Measurements from ENCODE around the gene COL4A4. TPM values are rescaled to one million over a fixed set of nuclear protein-coding genes. Genes with fewer than 3 reads are reported as not detected.

Gene COL4A4
- total RNA-seq, 1 donor from 2014 or later, result 8.9 TPM

DNA sequence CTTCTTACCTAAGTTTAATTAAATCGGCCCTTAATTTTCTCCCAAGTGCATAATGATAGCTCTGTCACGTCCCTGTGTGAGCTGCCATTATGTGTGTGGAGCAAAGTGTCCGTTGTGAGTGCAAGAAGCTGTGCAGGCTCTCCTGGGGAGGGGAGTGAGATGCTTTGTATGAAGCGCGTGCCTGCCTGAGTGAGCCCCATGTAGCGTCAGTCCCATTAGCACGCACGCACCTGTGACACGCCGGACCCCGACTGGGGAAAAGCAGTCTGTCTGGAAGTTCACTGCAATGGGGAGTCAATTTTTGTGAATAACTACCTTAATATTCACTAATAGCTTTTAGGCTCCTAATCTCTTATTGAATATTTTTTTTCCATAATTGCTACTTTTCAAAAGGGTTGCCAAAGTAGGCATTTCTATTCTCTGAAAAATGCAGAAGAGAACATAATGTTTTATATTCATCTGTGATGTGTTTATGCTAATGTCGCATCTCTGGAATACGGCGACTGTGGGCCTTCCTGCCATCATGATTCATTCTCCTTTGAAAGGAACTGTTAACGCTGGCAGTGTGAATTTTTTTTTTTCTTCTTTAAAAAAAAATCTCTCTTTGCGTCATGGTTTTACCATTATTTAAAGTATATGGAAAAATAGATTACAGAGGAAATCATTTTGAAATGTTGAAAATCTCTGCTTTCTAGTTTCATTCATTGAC, 157.7 kb downstream of the COL4A4 start:
- no peaks in the 10 kb centered on the region for H3K4me1 ChIP-seq

DNA sequence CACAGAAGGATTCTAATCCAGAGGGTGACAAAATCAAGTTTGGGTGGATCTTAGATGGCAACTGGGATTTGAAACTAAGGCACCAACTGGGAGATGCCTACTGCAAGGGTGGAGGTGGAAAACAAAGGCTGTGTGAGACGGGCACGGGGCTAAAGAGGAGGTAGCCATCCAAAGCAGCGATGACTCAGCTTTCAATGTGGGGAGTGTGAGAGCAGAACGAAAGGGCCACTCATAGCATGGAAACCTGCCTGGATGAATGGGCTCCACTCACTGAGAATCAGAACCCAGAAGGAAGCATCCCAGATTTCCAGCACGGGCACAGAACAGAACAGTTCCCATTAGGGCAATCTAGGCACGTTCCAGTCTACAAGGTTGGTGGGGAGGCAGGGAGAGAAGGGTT, 159.5 kb downstream of the COL4A4 start:
- TF ChIP-seq, protein P1, sequence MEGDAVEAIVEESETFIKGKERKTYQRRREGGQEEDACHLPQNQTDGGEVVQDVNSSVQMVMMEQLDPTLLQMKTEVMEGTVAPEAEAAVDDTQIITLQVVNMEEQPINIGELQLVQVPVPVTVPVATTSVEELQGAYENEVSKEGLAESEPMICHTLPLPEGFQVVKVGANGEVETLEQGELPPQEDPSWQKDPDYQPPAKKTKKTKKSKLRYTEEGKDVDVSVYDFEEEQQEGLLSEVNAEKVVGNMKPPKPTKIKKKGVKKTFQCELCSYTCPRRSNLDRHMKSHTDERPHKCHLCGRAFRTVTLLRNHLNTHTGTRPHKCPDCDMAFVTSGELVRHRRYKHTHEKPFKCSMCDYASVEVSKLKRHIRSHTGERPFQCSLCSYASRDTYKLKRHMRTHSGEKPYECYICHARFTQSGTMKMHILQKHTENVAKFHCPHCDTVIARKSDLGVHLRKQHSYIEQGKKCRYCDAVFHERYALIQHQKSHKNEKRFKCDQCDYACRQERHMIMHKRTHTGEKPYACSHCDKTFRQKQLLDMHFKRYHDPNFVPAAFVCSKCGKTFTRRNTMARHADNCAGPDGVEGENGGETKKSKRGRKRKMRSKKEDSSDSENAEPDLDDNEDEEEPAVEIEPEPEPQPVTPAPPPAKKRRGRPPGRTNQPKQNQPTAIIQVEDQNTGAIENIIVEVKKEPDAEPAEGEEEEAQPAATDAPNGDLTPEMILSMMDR (IDR thresholded peaks at IDR 0.05; ENCODE audit: borderline replicate concordance), result no peak
- H3K9me3 ChIP-seq (replicated peaks), result no peaks in the 10 kb centered on the region
- peaks cover 16% of the 10 kb centered on the region for H3K36me3 ChIP-seq
- H3K27ac ChIP-seq (replicated peaks), result no peak overlapping the region
- H3K27me3 ChIP-seq (ENCODE audit: low read depth), result no peaks in the 10 kb centered on the region
- DNase-seq, result no peak
- intact Hi-C loops (cut with micrococcal nuclease), result no loop called here
- H3K4me1 ChIP-seq, result no peaks in the 10 kb centered on the region
- H3K4me3 ChIP-seq, result no peak overlapping the region

More for the DNA sequence above, 157.7 kb downstream of the COL4A4 start:
- no peaks in the 10 kb centered on the region for H3K9me3 ChIP-seq (replicated peaks)
- H3K36me3 ChIP-seq, result peaks cover 14% of the 10 kb centered on the region
- TF ChIP-seq, protein P1 (IDR thresholded peaks at IDR 0.05; ENCODE audit: borderline replicate concordance), result no peak
- no peak overlapping the region for H3K27ac ChIP-seq (replicated peaks)
- no peak overlapping the region for H3K4me3 ChIP-seq
- intact Hi-C loops (cut with micrococcal nuclease), result no loop called here
- no peaks in the 10 kb centered on the region for H3K27me3 ChIP-seq (ENCODE audit: low read depth)
- no peak for DNase-seq

DNA sequence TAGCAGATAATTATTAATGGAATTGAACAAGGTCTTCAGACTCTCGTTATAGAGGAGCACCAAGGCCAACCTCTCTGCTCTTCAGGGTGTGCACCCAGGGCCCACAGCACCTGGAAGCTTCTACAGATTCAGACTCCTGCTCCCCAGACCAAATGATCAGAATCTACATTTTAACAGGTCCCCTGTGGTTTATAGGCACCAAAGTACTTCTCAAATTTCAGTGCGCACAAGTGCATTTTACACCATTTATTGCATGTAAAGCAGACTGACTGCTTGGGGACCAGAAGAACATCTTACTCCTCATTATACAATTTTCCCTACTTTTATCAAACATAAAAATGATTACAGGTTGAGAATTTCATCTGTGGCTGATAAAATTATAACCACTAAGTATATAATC, 163.9 kb downstream of the COL4A4 start:
- H3K4me1 ChIP-seq, result no peaks in the 10 kb centered on the region
- DNase-seq, result no peak
- intact Hi-C loops (cut with micrococcal nuclease), result no loop called here
- no peak overlapping the region for H3K4me3 ChIP-seq
- no peak overlapping the region for H3K27ac ChIP-seq (replicated peaks)
- H3K27me3 ChIP-seq (ENCODE audit: low read depth), result no peaks in the 10 kb centered on the region
- TF ChIP-seq, protein P1 (IDR thresholded peaks at IDR 0.05; ENCODE audit: borderline replicate concordance), result no peak
- peaks cover 31% of the 10 kb centered on the region for H3K36me3 ChIP-seq
- H3K9me3 ChIP-seq (replicated peaks), result no peaks in the 10 kb centered on the region

DNA sequence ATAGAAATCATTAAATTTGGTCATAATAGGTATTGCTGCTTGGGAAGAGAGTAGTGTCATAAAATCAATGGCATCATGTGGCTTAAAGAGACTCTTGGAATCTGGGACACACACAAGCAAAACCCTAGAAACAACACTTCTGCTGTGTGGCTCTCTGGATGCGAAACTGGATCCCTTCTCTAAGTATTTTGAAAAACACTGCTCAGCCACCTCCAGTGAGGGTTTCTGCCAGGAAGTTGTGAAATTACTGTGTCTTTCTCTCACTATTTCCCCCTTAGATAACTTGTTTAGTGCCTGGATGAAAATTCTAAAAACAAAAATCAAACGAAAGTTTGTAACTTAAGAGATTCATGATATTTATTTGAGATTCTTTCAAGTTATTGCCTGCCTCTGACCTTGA, 164.3 kb downstream of the COL4A4 start:
- Histone ChIP-seq H3K4me3 (no peak overlapping the region), H3K36me3 (peaks cover 28% of the 10 kb centered on the region), H3K9me3 (replicated peaks) (no peaks in the 10 kb centered on the region), H3K4me1 (no peaks in the 10 kb centered on the region), H3K27me3 (ENCODE audit: low read depth) (no peaks in the 10 kb centered on the region), H3K27ac (replicated peaks) (no peak overlapping the region)
- intact Hi-C loops (cut with micrococcal nuclease), result no loop called here
- DNase-seq, result no peak
- TF ChIP-seq, protein P1 (IDR thresholded peaks at IDR 0.05; ENCODE audit: borderline replicate concordance), result no peak

DNA sequence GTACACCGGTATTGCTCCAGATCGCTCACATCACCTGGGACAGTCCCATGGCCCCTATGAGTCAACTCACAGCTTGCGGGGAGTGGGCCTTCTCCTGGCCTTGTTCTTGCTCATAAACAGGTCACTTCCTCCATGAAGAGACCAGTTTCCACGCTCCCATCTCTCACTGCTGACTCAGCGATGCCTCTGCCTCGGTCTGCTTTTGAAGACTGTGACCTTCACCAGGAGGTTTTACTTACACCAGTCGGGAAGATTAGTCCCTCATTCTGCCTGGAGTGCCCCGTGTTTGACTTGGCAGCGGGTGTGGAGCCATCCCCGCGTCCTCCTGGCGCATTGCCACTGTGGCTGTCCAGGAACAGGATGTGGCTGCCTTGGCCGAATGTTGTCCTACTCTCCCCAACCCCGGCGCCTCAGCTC, 168.4 kb downstream of the COL4A4 start:
- TF ChIP-seq, protein P1 (IDR thresholded peaks at IDR 0.05; ENCODE audit: borderline replicate concordance), result no peak
- intact Hi-C loops (cut with micrococcal nuclease), result no loop called here

More for the DNA sequence above, 168.4 kb downstream of the COL4A4 start:
- H3K27me3 ChIP-seq (ENCODE audit: low read depth), result no peaks in the 10 kb centered on the region
- H3K27ac ChIP-seq (replicated peaks), result no peak overlapping the region
- DNase-seq, result peak; percentile 29
- no peaks in the 10 kb centered on the region for H3K9me3 ChIP-seq (replicated peaks)
- H3K36me3 ChIP-seq, result peaks cover 23% of the 10 kb centered on the region
- no peak overlapping the region for H3K4me3 ChIP-seq
- H3K4me1 ChIP-seq, result no peaks in the 10 kb centered on the region

Data from left ventricle myocardium inferior (tissue), 1 donor.